ENCODE results near the gene MS4A18.

Gene MS4A18

GRCh38 chr11:60768202-60768601 is 43.7 kb downstream of the MS4A18 start:
- DNase-seq = no peak

GRCh38 chr11:60769273-60769672 is 44.8 kb downstream of the MS4A18 start:
- no peak for DNase-seq

GRCh38 chr11:60769811-60770210 is 45.3 kb downstream of the MS4A18 start:
- no peak for DNase-seq

- DNase-seq = no peak
Observed at GRCh38 chr11:60771146-60771545, 46.6 kb downstream of the MS4A18 start.

- no peak for DNase-seq
Observed at GRCh38 chr11:60771879-60772525, 47.5 kb downstream of the MS4A18 start.

- DNase-seq = no peak
Observed at GRCh38 chr11:60772666-60773065, 48.1 kb downstream of the MS4A18 start.

- no peak for DNase-seq
Observed at GRCh38 chr11:60774726-60775125, 50.2 kb downstream of the MS4A18 start.

- peak; percentile 87 for DNase-seq
Observed at GRCh38 chr11:60775420-60775961, 51.0 kb downstream of the MS4A18 start.

GRCh38 chr11:60776167-60776566 is 51.6 kb downstream of the MS4A18 start:
- DNase-seq = no peak

GRCh38 chr11:60777106-60777505 is 52.6 kb downstream of the MS4A18 start:
- DNase-seq = no peak

- no peak for DNase-seq
Observed at GRCh38 chr11:60777572-60777971, 53.1 kb downstream of the MS4A18 start.

- DNase-seq = no peak
Observed at GRCh38 chr11:60780065-60780464, 55.5 kb downstream of the MS4A18 start.

GRCh38 chr11:60780774-60781173 is 56.3 kb downstream of the MS4A18 start:
- no peak for DNase-seq

- DNase-seq = no peak
Observed at GRCh38 chr11:60781286-60781980, 56.9 kb downstream of the MS4A18 start.

GRCh38 chr11:60781981-60782316 is 57.4 kb downstream of the MS4A18 start:
- DNase-seq = no peak

- no peak for DNase-seq
Observed at GRCh38 chr11:60782393-60783140, 58.0 kb downstream of the MS4A18 start.

- no peak for DNase-seq
Observed at GRCh38 chr11:60783141-60783484, 58.6 kb downstream of the MS4A18 start.

GRCh38 chr11:60783911-60784310 is 59.4 kb downstream of the MS4A18 start:
- no peak for DNase-seq

GRCh38 chr11:60785136-60785535 is 60.6 kb downstream of the MS4A18 start, which contains the start of gene MS4A10:
TSS of gene MS4A10 (plus strand) at chr11:60785333. CDS start at chr11:60790336, 5,003 bp downstream.
- DNase-seq = no peak

GRCh38 chr11:60785806-60786361 is 61.4 kb downstream of the MS4A18 start:
- DNase-seq = no peak

GRCh38 chr11:60786811-60787567 is 62.5 kb downstream of the MS4A18 start:
- no peak for DNase-seq

GRCh38 chr11:60788401-60789125 is 64.0 kb downstream of the MS4A18 start:
- DNase-seq = no peak

Measured in NCI-H510A treated with DMSO at 0.1 percent for 48 hours (cell line).